C4-2B (cell line): ENCODE results near the gene PHF24.

Experiments used
- H3K27ac ChIP-seq: fragments of 450-650 bp; 2 replicates; pipeline ENCODE4 v1.5.1; 2017
- ZFX ChIP-seq: fragments of 450-650 bp; IDR thresholded peaks from 2 replicates; pipeline ENCODE4 v1.6.1; 2017
- TF ChIP-seq, protein P1 (sequence below): fragments of 450-650 bp; conservative IDR thresholded peaks from 2 replicates; pipeline ENCODE4 v1.5.1; 2017; ENCODE audit warnings: mild to moderate bottlenecking

PHF24 gene

GRCh38 chr9:34971146-34971811 is 13.2 kb downstream of the PHF24 start:
- H3K27ac ChIP-seq, result no peak overlapping the region
- no peak for TF ChIP-seq ZFX
- TF ChIP-seq, protein P1, sequence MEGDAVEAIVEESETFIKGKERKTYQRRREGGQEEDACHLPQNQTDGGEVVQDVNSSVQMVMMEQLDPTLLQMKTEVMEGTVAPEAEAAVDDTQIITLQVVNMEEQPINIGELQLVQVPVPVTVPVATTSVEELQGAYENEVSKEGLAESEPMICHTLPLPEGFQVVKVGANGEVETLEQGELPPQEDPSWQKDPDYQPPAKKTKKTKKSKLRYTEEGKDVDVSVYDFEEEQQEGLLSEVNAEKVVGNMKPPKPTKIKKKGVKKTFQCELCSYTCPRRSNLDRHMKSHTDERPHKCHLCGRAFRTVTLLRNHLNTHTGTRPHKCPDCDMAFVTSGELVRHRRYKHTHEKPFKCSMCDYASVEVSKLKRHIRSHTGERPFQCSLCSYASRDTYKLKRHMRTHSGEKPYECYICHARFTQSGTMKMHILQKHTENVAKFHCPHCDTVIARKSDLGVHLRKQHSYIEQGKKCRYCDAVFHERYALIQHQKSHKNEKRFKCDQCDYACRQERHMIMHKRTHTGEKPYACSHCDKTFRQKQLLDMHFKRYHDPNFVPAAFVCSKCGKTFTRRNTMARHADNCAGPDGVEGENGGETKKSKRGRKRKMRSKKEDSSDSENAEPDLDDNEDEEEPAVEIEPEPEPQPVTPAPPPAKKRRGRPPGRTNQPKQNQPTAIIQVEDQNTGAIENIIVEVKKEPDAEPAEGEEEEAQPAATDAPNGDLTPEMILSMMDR, result no peak

- no peak overlapping the region for H3K27ac ChIP-seq
- TF ChIP-seq ZFX, result no peak
- TF ChIP-seq, protein P1, result no peak
Measured at GRCh38 chr9:34974664-34975063, 16.6 kb downstream of the PHF24 start.

DNA sequence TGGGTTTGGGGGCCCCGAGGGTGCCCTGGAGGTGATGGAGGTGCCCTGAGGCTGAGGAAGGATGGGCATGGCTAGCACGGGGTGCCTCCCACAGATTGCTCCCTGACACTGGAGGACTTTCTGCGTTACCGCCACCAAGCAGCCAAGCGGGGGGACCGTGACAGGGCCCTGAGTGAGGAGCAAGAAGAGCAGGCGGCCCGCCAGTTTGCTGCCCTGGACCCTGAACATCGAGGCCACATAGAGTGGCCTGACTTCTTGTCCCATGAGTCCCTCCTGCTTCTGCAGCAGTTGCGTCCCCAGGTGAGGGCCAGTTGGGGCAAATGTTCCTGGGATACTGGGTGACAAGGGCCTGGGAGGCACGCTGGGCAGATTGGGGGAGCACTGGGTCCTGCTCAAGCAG is 18.4 kb downstream of the PHF24 start:
- H3K27ac ChIP-seq, result no peak overlapping the region
- TF ChIP-seq, protein P1, result no peak
- no peak for TF ChIP-seq ZFX

GRCh38 chr9:34976992-34977391 is 18.9 kb downstream of the PHF24 start:
- no peak for TF ChIP-seq ZFX
- H3K27ac ChIP-seq, result no peak overlapping the region

GRCh38 chr9:34980181-34980761 is 22.2 kb downstream of the PHF24 start:
- no peak overlapping the region for H3K27ac ChIP-seq
- TF ChIP-seq, protein P1, result no peak
- TF ChIP-seq ZFX, result no peak

DNA sequence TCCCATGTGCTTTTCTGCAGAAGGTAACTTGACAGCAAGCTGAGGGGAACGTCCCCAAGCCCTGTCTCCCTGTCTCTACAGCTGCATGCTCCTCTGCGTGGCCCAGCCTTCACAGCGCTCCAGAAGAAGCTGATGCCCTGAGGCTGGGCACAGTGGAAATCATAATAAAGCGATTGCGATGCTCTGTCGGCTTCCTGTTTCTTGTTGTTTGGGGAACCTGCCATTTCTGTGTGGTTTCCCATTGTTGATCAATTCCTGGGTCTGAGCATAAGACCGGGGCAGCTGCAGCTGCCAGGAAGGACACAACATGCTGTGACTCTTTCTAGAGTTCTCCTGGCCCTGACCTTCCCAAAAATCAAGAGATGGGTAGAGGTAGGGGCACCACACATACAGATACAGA is 24.3 kb downstream of the PHF24 start:
- TF ChIP-seq, protein P1, result no peak
- TF ChIP-seq ZFX, result no peak
- no peak overlapping the region for H3K27ac ChIP-seq

GRCh38 chr9:34983209-34983608 is 25.1 kb downstream of the PHF24 start:
- H3K27ac ChIP-seq, result no peak overlapping the region
- TF ChIP-seq, protein P1, result no peak
- no peak for TF ChIP-seq ZFX

DNA sequence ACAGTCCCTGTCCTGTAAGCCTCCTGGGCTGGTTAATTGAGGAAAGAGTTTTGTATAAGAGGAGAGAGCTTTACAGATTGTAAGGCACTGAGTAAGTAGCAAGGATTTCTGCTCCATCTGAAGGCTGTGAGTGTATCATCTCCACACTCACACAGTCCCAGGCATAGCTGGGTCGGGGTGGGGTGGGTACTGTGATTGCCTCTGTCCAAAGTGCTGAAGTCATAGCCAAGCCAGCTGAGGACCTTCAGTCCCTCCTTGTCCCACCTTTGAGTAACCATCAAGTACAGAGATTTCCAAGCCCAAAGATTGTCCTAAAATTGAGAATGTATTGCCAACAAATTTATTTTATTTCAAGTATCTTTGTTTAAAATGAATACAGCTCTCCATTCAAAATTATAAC is 26.0 kb downstream of the PHF24 start:
- no peak overlapping the region for H3K27ac ChIP-seq
- TF ChIP-seq, protein P1, result no peak
- no peak for TF ChIP-seq ZFX
